ENCODE results near the gene LENEP.

The LENEP gene

GRCh38 chr1:155009742-155010141 lies 16.4 kb downstream of the LENEP start:
- no CpG with 5 or more reads among the region's 5 CpGs for WGBS, 2 donors (ENCODE audit: extremely low coverage in 2 of 2, insufficient read length in 2 of 2, insufficient replicate concordance in 1 of 2)
- Histone ChIP-seq H2AK5ac (ENCODE audit: low read depth, low read length) (peak overlapping the region; percentile 86), H3K4ac (ENCODE audit: low read length) (no peak overlapping the region), H3K14ac (ENCODE audit: low read length) (no peak overlapping the region), H2AFZ (ENCODE audit: low read length) (no peak overlapping the region), H2BK12ac (ENCODE audit: low read length) (peak overlapping the region; percentile 69), H3K9me3 (replicated peaks in 1 of 2; ENCODE audit: control insufficient read depth in 2 of 2, insufficient read depth in 1 of 2, low read depth in 1 of 2, low read length in 2 of 2) (no peaks in the 10 kb centered on the region), H3K79me1 (ENCODE audit: low read depth, low read length) (peaks cover 4% of the 10 kb centered on the region), H3K4me2 (ENCODE audit: insufficient read depth, low read length, poor library complexity, severe bottlenecking) (no peak overlapping the region), H2BK5ac (ENCODE audit: low read length) (no peak overlapping the region), H3K9ac (ENCODE audit: low read depth, low read length, poor library complexity) (no peak overlapping the region), H2BK120ac (ENCODE audit: low read depth, low read length) (peak overlapping the region; percentile 12), H3K4me3 (ENCODE audit: low read length in 2 of 2) (no peak overlapping the region), H4K91ac (ENCODE audit: low read depth, low read length, poor library complexity) (no peak overlapping the region), H2BK15ac (ENCODE audit: low read length) (peak overlapping the region; percentile 30), H3K27me3 (ENCODE audit: control insufficient read depth in 3 of 3, insufficient read depth in 3 of 3, low read depth in 1 of 3, low read length in 3 of 3) (no peaks in the 10 kb centered on the region), H3K36me3 (replicated peaks in 1 of 2; ENCODE audit: control insufficient read depth in 2 of 2, insufficient read depth in 2 of 2, low read length in 2 of 2) (peaks cover 0 to 2% of the 10 kb centered on the region in 2 donors), H3K27ac (replicated peaks; ENCODE audit: low read length) (no peak overlapping the region), H3K4me1 (ENCODE audit: control insufficient read depth in 2 of 2, insufficient read depth in 1 of 2, low read depth in 1 of 2, low read length in 2 of 2) (peaks cover 14 to 31% of the 10 kb centered on the region in 2 donors), H3K23ac (ENCODE audit: low read depth, low read length, poor library complexity) (no peak overlapping the region), H3K18ac (ENCODE audit: low read length) (peak overlapping the region; percentile 7), H4K8ac (ENCODE audit: low read depth, low read length) (no peak overlapping the region)
- DNase-seq (ENCODE audit: low spot score) = no peak

GRCh38 chr1:155010211-155010918 lies 17.0 kb downstream of the LENEP start:
- H2BK120ac ChIP-seq (ENCODE audit: low read depth, low read length) = peak overlapping the region; percentile 12
- peaks cover 0 to 2% of the 10 kb centered on the region in 2 donors for H3K36me3 ChIP-seq (replicated peaks in 1 of 2; ENCODE audit: control insufficient read depth in 2 of 2, insufficient read depth in 2 of 2, low read length in 2 of 2)
- no peak overlapping the region for H4K91ac ChIP-seq (ENCODE audit: low read depth, low read length, poor library complexity)
- H3K9me3 ChIP-seq (replicated peaks in 1 of 2; ENCODE audit: control insufficient read depth in 2 of 2, insufficient read depth in 1 of 2, low read depth in 1 of 2, low read length in 2 of 2) = no peaks in the 10 kb centered on the region
- peak overlapping the region; percentile 86 for H2AK5ac ChIP-seq (ENCODE audit: low read depth, low read length)
- no peak for DNase-seq (ENCODE audit: low spot score)
- no CpG with 5 or more reads among the region's 11 CpGs for WGBS, 2 donors (ENCODE audit: extremely low coverage in 2 of 2, insufficient read length in 2 of 2, insufficient replicate concordance in 1 of 2)
- peaks cover 4% of the 10 kb centered on the region for H3K79me1 ChIP-seq (ENCODE audit: low read depth, low read length)
- H3K18ac ChIP-seq (ENCODE audit: low read length) = no peak overlapping the region
- peaks cover 14 to 29% of the 10 kb centered on the region in 2 donors for H3K4me1 ChIP-seq (ENCODE audit: control insufficient read depth in 2 of 2, insufficient read depth in 1 of 2, low read depth in 1 of 2, low read length in 2 of 2)
- peak overlapping the region; percentile 74 for H2BK15ac ChIP-seq (ENCODE audit: low read length)
- no peak overlapping the region for H3K4ac ChIP-seq (ENCODE audit: low read length)
- H3K27me3 ChIP-seq (ENCODE audit: control insufficient read depth in 3 of 3, insufficient read depth in 3 of 3, low read depth in 1 of 3, low read length in 3 of 3) = no peaks in the 10 kb centered on the region
- peak overlapping the region; percentile 91 for H2BK5ac ChIP-seq (ENCODE audit: low read length)
- no peak overlapping the region for H3K27ac ChIP-seq (replicated peaks; ENCODE audit: low read length)
- H3K23ac ChIP-seq (ENCODE audit: low read depth, low read length, poor library complexity) = no peak overlapping the region
- H2AFZ ChIP-seq (ENCODE audit: low read length) = no peak overlapping the region
- H3K4me2 ChIP-seq (ENCODE audit: insufficient read depth, low read length, poor library complexity, severe bottlenecking) = no peak overlapping the region
- peak overlapping the region; percentile 69 for H2BK12ac ChIP-seq (ENCODE audit: low read length)
- no peak overlapping the region for H4K8ac ChIP-seq (ENCODE audit: low read depth, low read length)
- no peak overlapping the region for H3K14ac ChIP-seq (ENCODE audit: low read length)
- H3K9ac ChIP-seq (ENCODE audit: low read depth, low read length, poor library complexity) = no peak overlapping the region
- no peak overlapping the region for H3K4me3 ChIP-seq (ENCODE audit: low read length in 2 of 2)

GRCh38 chr1:155011004-155011416 lies 17.6 kb downstream of the LENEP start:
- no CpG with 5 or more reads among the region's 5 CpGs for WGBS, 2 donors (ENCODE audit: extremely low coverage in 2 of 2, insufficient read length in 2 of 2, insufficient replicate concordance in 1 of 2)
- H3K18ac ChIP-seq (ENCODE audit: low read length) = peak overlapping the region; percentile 92

GRCh38 chr1:155011437-155012025 lies 18.1 kb downstream of the LENEP start:
- no peak overlapping the region for H4K8ac ChIP-seq (ENCODE audit: low read depth, low read length)
- no peak overlapping the region for H3K9ac ChIP-seq (ENCODE audit: low read depth, low read length, poor library complexity)
- H3K4me2 ChIP-seq (ENCODE audit: insufficient read depth, low read length, poor library complexity, severe bottlenecking) = no peak overlapping the region
- H2BK15ac ChIP-seq (ENCODE audit: low read length) = peak overlapping the region; percentile 74
- H3K79me1 ChIP-seq (ENCODE audit: low read depth, low read length) = peaks cover 3% of the 10 kb centered on the region
- no peaks in the 10 kb centered on the region for H3K9me3 ChIP-seq (replicated peaks in 1 of 2; ENCODE audit: control insufficient read depth in 2 of 2, insufficient read depth in 1 of 2, low read depth in 1 of 2, low read length in 2 of 2)
- no peak overlapping the region for H3K4ac ChIP-seq (ENCODE audit: low read length)
- peak overlapping the region; percentile 92 for H3K18ac ChIP-seq (ENCODE audit: low read length)
- DNase-seq (ENCODE audit: low spot score) = no peak
- H3K23ac ChIP-seq (ENCODE audit: low read depth, low read length, poor library complexity) = no peak overlapping the region
- H2AFZ ChIP-seq (ENCODE audit: low read length) = no peak overlapping the region
- peak overlapping the region; percentile 58 for H2AK5ac ChIP-seq (ENCODE audit: low read depth, low read length)
- H2BK12ac ChIP-seq (ENCODE audit: low read length) = peak overlapping the region; percentile 24
- H4K91ac ChIP-seq (ENCODE audit: low read depth, low read length, poor library complexity) = no peak overlapping the region
- H2BK120ac ChIP-seq (ENCODE audit: low read depth, low read length) = no peak overlapping the region
- peak overlapping the region; percentile 16 for H3K27ac ChIP-seq (replicated peaks; ENCODE audit: low read length)
- H3K4me1 ChIP-seq (ENCODE audit: control insufficient read depth in 2 of 2, insufficient read depth in 1 of 2, low read depth in 1 of 2, low read length in 2 of 2) = peaks cover 14 to 31% of the 10 kb centered on the region in 2 donors
- H3K4me3 ChIP-seq (ENCODE audit: low read length in 2 of 2) = no peak overlapping the region
- H3K27me3 ChIP-seq (ENCODE audit: control insufficient read depth in 3 of 3, insufficient read depth in 3 of 3, low read depth in 1 of 3, low read length in 3 of 3) = no peaks in the 10 kb centered on the region
- H2BK5ac ChIP-seq (ENCODE audit: low read length) = peak overlapping the region; percentile 91
- no CpG with 5 or more reads among the region's 6 CpGs for WGBS, 2 donors (ENCODE audit: extremely low coverage in 2 of 2, insufficient read length in 2 of 2, insufficient replicate concordance in 1 of 2)
- peaks cover 11 to 13% of the 10 kb centered on the region in 2 donors for H3K36me3 ChIP-seq (replicated peaks in 1 of 2; ENCODE audit: control insufficient read depth in 2 of 2, insufficient read depth in 2 of 2, low read length in 2 of 2)
- H3K14ac ChIP-seq (ENCODE audit: low read length) = no peak overlapping the region

More at GRCh38 chr1:155011004-155011416, 17.6 kb downstream of the LENEP start:
- no peaks in the 10 kb centered on the region for H3K27me3 ChIP-seq (ENCODE audit: control insufficient read depth in 3 of 3, insufficient read depth in 3 of 3, low read depth in 1 of 3, low read length in 3 of 3)
- no peak overlapping the region for H2BK120ac ChIP-seq (ENCODE audit: low read depth, low read length)
- no peak overlapping the region for H2BK12ac ChIP-seq (ENCODE audit: low read length)
- no peak overlapping the region for H4K8ac ChIP-seq (ENCODE audit: low read depth, low read length)
- H3K4me2 ChIP-seq (ENCODE audit: insufficient read depth, low read length, poor library complexity, severe bottlenecking) = no peak overlapping the region
- no peak for DNase-seq (ENCODE audit: low spot score)
- H3K4me3 ChIP-seq (ENCODE audit: low read length in 2 of 2) = no peak overlapping the region
- H3K9me3 ChIP-seq (replicated peaks in 1 of 2; ENCODE audit: control insufficient read depth in 2 of 2, insufficient read depth in 1 of 2, low read depth in 1 of 2, low read length in 2 of 2) = no peaks in the 10 kb centered on the region
- H3K36me3 ChIP-seq (replicated peaks in 1 of 2; ENCODE audit: control insufficient read depth in 2 of 2, insufficient read depth in 2 of 2, low read length in 2 of 2) = peaks cover 6 to 8% of the 10 kb centered on the region in 2 donors
- no peak overlapping the region for H3K4ac ChIP-seq (ENCODE audit: low read length)
- no peak overlapping the region for H3K23ac ChIP-seq (ENCODE audit: low read depth, low read length, poor library complexity)
- no peak overlapping the region for H4K91ac ChIP-seq (ENCODE audit: low read depth, low read length, poor library complexity)
- H3K27ac ChIP-seq (replicated peaks; ENCODE audit: low read length) = no peak overlapping the region
- no peak overlapping the region for H3K9ac ChIP-seq (ENCODE audit: low read depth, low read length, poor library complexity)
- peak overlapping the region; percentile 74 for H2BK15ac ChIP-seq (ENCODE audit: low read length)
- H3K79me1 ChIP-seq (ENCODE audit: low read depth, low read length) = peaks cover 3% of the 10 kb centered on the region
- peak overlapping the region; percentile 91 for H2BK5ac ChIP-seq (ENCODE audit: low read length)
- H3K14ac ChIP-seq (ENCODE audit: low read length) = no peak overlapping the region
- H2AK5ac ChIP-seq (ENCODE audit: low read depth, low read length) = peak overlapping the region; percentile 58
- H2AFZ ChIP-seq (ENCODE audit: low read length) = no peak overlapping the region
- peaks cover 14 to 29% of the 10 kb centered on the region in 2 donors for H3K4me1 ChIP-seq (ENCODE audit: control insufficient read depth in 2 of 2, insufficient read depth in 1 of 2, low read depth in 1 of 2, low read length in 2 of 2)
